HG03025 (cell line): ENCODE measurements around the gene CCS.
"Not testable (repeated sequence)": the region's sequence is repeated elsewhere in the genome, so short reads cannot be mapped to it uniquely, and the experiment has no call there.

Source experiments
- ATAC-seq: cut with Tn5 transposase; IDR thresholded peaks from one replicate; pipeline ENCODE4 v1.9.1; 2021; ENCODE audit warnings: mild to moderate bottlenecking, moderate library complexity; ENCODE audit not compliant: unreplicated experiment, low FRiP score

CCS gene

GRCh38 chr11:66592457-66593302 lies at the start of gene CCS, which contains the start of gene CCDC87:
CCS (plus strand) TSS chr11:66593185; CDS start chr11:66593262, 77 bp downstream.
CCDC87 (minus strand) TSS chr11:66593063; CDS start chr11:66593015, 48 bp downstream.
- peak; percentile 74 for ATAC-seq

GRCh38 chr11:66543263-66544107 lies 49.5 kb upstream of the CCS start:
- ATAC-seq: no peak

- not testable (repeated sequence) for ATAC-seq
Observed at GRCh38 chr11:66544952-66545351, 48.0 kb upstream of the CCS start.

- peak; percentile 85 for ATAC-seq
Observed at GRCh38 chr11:66545701-66546367, 47.2 kb upstream of the CCS start, which contains the start of gene ZDHHC24. ZDHHC24 (minus strand) TSS chr11:66546048; CDS start chr11:66546003, 45 bp downstream.

GRCh38 chr11:66546368-66546965 lies 46.5 kb upstream of the CCS start, which contains the start of gene ACTN3:
ACTN3 (plus strand) TSS chr11:66546903; CDS start chr11:66546938, 35 bp downstream.
- no peak for ATAC-seq

GRCh38 chr11:66546966-66547661 lies 45.9 kb upstream of the CCS start:
- ATAC-seq: no peak

GRCh38 chr11:66547662-66548009 lies 45.3 kb upstream of the CCS start:
- ATAC-seq: no peak

- ATAC-seq: no peak
Observed at GRCh38 chr11:66548041-66548440, 44.9 kb upstream of the CCS start.

- no peak for ATAC-seq
Observed at GRCh38 chr11:66548774-66549630, 44.0 kb upstream of the CCS start.

GRCh38 chr11:66549696-66550095 lies 43.3 kb upstream of the CCS start:
- ATAC-seq: no peak

- ATAC-seq: no peak
Observed at GRCh38 chr11:66550887-66551286, 42.1 kb upstream of the CCS start.

GRCh38 chr11:66554602-66555001 lies 38.4 kb upstream of the CCS start:
- ATAC-seq: no peak

- no peak for ATAC-seq
Observed at GRCh38 chr11:66555416-66555815, 37.6 kb upstream of the CCS start.

GRCh38 chr11:66556086-66556485 lies 36.9 kb upstream of the CCS start:
- no peak for ATAC-seq

GRCh38 chr11:66557733-66558326 lies 35.2 kb upstream of the CCS start:
- ATAC-seq: no peak

- ATAC-seq: no peak
Observed at GRCh38 chr11:66559142-66559865, 33.7 kb upstream of the CCS start.

- no peak for ATAC-seq
Observed at GRCh38 chr11:66559866-66560676, 32.9 kb upstream of the CCS start.
